SK-N-MC (cell line): ENCODE data around the gene CSE1L.
"Not testable (repeated sequence)": the region's sequence is repeated elsewhere in the genome, so short reads cannot be mapped to it uniquely, and the experiment has no call there.

Experiments
- DNase-seq: peaks from one replicate; pipeline ENCODE4 v3.0.0-alpha.2; 2011; ENCODE audit warnings: low read depth, low spot score
- H3K27ac ChIP-seq: fragments of 200-600 bp; sonication (generic); 2 replicates; pipeline ENCODE4 v1.5.1; 2016; ENCODE audit warnings: mixed run types
- H3K36me3 ChIP-seq: fragments of 200-600 bp; sonication (generic); 2 replicates; pipeline ENCODE4 v1.6.1; 2017; ENCODE audit warnings: antibody characterized with exemption, low read length, mixed read lengths; ENCODE audit not compliant: insufficient read depth
- H3K4me3 ChIP-seq: fragments of 200-600 bp; sonication (generic); 2 replicates; pipeline ENCODE4 v1.5.1; 2016
- H3K9ac ChIP-seq: fragments of 200-600 bp; sonication (generic); 2 replicates; pipeline ENCODE4 v1.8.0; 2017; ENCODE audit warnings: mixed run types, mixed read lengths; ENCODE audit not compliant: insufficient read length
- H3K9me3 ChIP-seq: fragments of 200-600 bp; sonication (generic); 2 replicates; pipeline ENCODE4 v1.6.1; 2017; ENCODE audit warnings: low read depth, mild to moderate bottlenecking, antibody characterized with exemption, low read length, moderate library complexity, mixed read lengths
- EZH2 ChIP-seq: fragments of 200-600 bp; sonication (generic); IDR thresholded peaks from one replicate; pipeline ENCODE4 v1.6.1; 2017; ENCODE audit warnings: antibody characterized with exemption
- FOXP2 ChIP-seq: optimal IDR thresholded peaks from 2 replicates; pipeline ENCODE3; 2011; ENCODE audit warnings: mild to moderate bottlenecking, moderate library complexity; ENCODE audit not compliant: insufficient read depth; ENCODE audit errors: extremely low read length, control extremely low read depth
- POLR2AphosphoS5 ChIP-seq: IDR thresholded peaks from 2 replicates; pipeline ENCODE4 v1.6.1; 2012; ENCODE audit warnings: mild to moderate bottlenecking, low read depth, low read length, borderline replicate concordance

The CSE1L gene

GRCh38 chr20:49099011-49099410 lies 52.9 kb downstream of the CSE1L start:
- peaks cover 89% of the 10 kb centered on the region for H3K36me3 ChIP-seq
- no peak overlapping the region for H3K27ac ChIP-seq
- H3K9me3 ChIP-seq, result no peaks in the 10 kb centered on the region
- H3K9ac ChIP-seq, result no peak overlapping the region
- TF ChIP-seq POLR2AphosphoS5, result no peak
- TF ChIP-seq FOXP2, result no peak
- no peak for TF ChIP-seq EZH2
- H3K4me3 ChIP-seq, result no peak overlapping the region
- no peak for DNase-seq

GRCh38 chr20:49100292-49100691 lies 54.2 kb downstream of the CSE1L start:
- not testable (repeated sequence) for H3K9ac ChIP-seq, DNase-seq, H3K27ac ChIP-seq, H3K9me3 ChIP-seq, H3K4me3 ChIP-seq
- peaks cover 87% of the 10 kb centered on the region for H3K36me3 ChIP-seq

GRCh38 chr20:49100972-49101371 lies 54.9 kb downstream of the CSE1L start:
- Histone ChIP-seq H3K27ac (no peak overlapping the region), H3K4me3 (no peak overlapping the region), H3K36me3 (peaks cover 80% of the 10 kb centered on the region), H3K9me3 (no peaks in the 10 kb centered on the region), H3K9ac (no peak overlapping the region)
- DNase-seq, result no peak
- TF ChIP-seq FOXP2 (no peak), EZH2 (no peak), POLR2AphosphoS5 (no peak)

GRCh38 chr20:49103019-49103418 lies 56.9 kb downstream of the CSE1L start:
- no peak overlapping the region for H3K4me3 ChIP-seq
- H3K27ac ChIP-seq, result no peak overlapping the region
- no peak for DNase-seq
- H3K9me3 ChIP-seq, result no peaks in the 10 kb centered on the region
- H3K9ac ChIP-seq, result no peak overlapping the region
- H3K36me3 ChIP-seq, result peaks cover 63% of the 10 kb centered on the region
- TF ChIP-seq FOXP2, result no peak
- no peak for TF ChIP-seq EZH2
- no peak for TF ChIP-seq POLR2AphosphoS5

- H3K9ac ChIP-seq, result no peak overlapping the region
- peaks cover 55% of the 10 kb centered on the region for H3K36me3 ChIP-seq
- no peak for DNase-seq
- no peaks in the 10 kb centered on the region for H3K9me3 ChIP-seq
- H3K27ac ChIP-seq, result no peak overlapping the region
- H3K4me3 ChIP-seq, result no peak overlapping the region
- no peak for TF ChIP-seq FOXP2
- no peak for TF ChIP-seq EZH2
Observed at GRCh38 chr20:49103647-49104364, 57.7 kb downstream of the CSE1L start.

- DNase-seq, result no peak
- Histone ChIP-seq H3K36me3 (peaks cover 52% of the 10 kb centered on the region), H3K9me3 (no peaks in the 10 kb centered on the region), H3K4me3 (no peak overlapping the region), H3K9ac (no peak overlapping the region), H3K27ac (no peak overlapping the region)
- TF ChIP-seq EZH2 (no peak), FOXP2 (no peak), POLR2AphosphoS5 (no peak; the same call in 1 of the 2 replicates)
Observed at GRCh38 chr20:49104365-49104648, 58.2 kb downstream of the CSE1L start.

- Histone ChIP-seq H3K36me3 (peaks cover 52% of the 10 kb centered on the region), H3K27ac (peak overlapping the region; percentile 68)
- H3K4me3 ChIP-seq, H3K9me3 ChIP-seq, DNase-seq, H3K9ac ChIP-seq: not testable (repeated sequence)
Observed at GRCh38 chr20:49104979-49105547, 59.0 kb downstream of the CSE1L start.

GRCh38 chr20:49106328-49106727 lies 60.2 kb downstream of the CSE1L start:
- Histone ChIP-seq H3K27ac (peak overlapping the region; percentile 57; the same call in 1 of the 2 replicates), H3K9me3 (no peaks in the 10 kb centered on the region), H3K4me3 (no peak overlapping the region), H3K36me3 (peaks cover 42% of the 10 kb centered on the region), H3K9ac (no peak overlapping the region)
- no peak for TF ChIP-seq EZH2
- TF ChIP-seq FOXP2, result no peak
- TF ChIP-seq POLR2AphosphoS5, result no peak; the same call in 1 of the 2 replicates
- DNase-seq, result no peak
